ENCODE measurements around the gene DIP2A.

DIP2A gene

DNA sequence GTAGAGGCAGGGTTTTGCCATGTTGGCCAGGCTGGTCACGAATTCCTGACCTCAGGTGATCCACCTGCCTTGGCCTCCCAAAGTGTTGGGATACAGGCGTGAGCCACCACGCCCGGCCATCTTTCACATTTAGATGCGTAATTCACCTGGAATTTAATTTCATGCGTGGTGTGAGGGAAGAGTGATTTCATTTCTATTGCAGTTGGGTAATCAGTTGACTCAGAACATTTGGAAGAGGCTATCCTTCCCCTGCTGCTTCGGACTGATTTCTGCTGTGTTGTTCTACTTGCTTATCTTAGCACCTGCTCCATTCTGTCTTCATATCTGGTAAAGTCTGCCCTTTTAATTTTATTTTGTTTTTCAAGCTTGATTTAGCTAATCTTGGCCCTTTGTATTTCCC lies 19.1 kb downstream of the DIP2A start:
- TF ChIP-seq GATA3 (IDR thresholded peaks at IDR 0.05; ENCODE audit: low read depth, low read length) (no peak), GATA2 (IDR thresholded peaks at IDR 0.05; ENCODE audit: low read depth, low read length) (no peak)

GRCh38 chr21:46478910-46479309 lies 20.2 kb downstream of the DIP2A start:
- TF ChIP-seq GATA3 (IDR thresholded peaks at IDR 0.05; ENCODE audit: low read depth, low read length) (no peak), GATA2 (IDR thresholded peaks at IDR 0.05; ENCODE audit: low read depth, low read length) (no peak)

DNA sequence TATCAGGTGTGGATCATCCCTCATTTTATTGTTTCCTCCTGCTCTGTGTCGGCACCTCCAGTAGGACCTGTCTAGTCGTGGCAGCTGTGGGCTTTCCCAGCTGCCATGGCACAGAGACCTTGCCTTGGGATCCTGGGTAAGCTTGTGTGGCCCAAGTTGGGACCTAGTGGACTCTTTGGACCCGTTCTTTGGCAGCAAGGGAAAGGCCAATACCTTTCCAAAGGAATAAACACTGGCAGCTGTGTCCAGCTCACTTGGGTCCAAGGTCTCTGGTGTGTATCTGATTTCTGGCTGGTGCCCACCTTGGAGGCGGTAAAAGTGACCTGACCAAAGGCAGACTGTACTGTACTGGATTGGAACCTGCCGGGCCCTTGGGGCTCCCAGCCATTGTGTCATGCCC lies 21.8 kb downstream of the DIP2A start:
- no peak for TF ChIP-seq GATA2 (IDR thresholded peaks at IDR 0.05; ENCODE audit: low read depth, low read length)
- TF ChIP-seq GATA3 (IDR thresholded peaks at IDR 0.05; ENCODE audit: low read depth, low read length) = no peak

DNA sequence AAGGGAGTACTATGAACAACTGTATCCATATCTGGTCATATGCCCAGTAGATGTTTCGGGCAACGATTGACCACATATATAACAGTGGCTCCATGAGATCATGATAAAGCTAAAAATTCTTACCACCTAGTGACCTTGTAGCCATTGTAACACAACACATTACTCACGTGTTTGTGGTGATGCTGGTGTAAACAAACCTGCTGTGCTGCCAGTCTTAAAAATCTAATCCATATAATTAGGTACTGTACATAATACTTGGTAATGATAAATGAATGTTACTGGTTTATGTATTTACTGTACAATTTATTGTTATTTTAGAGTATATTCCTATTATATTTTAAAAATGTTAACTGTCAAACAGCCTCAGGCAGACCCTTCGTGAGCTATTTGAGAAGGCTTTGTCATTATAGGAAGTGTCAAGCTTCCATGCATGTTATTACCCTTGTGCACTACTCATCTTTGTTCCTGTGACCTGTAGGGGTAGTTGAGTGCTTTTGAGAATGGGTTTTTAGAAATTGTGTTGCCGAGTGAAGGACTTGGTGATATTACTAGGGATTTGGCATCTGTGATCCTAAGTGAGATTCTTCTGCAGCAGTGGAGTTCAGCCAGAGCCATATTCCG lies 23.6 kb downstream of the DIP2A start:
- TF ChIP-seq GATA3 (IDR thresholded peaks at IDR 0.05; ENCODE audit: low read depth, low read length) (no peak), GATA2 (IDR thresholded peaks at IDR 0.05; ENCODE audit: low read depth, low read length) (no peak)

DNA sequence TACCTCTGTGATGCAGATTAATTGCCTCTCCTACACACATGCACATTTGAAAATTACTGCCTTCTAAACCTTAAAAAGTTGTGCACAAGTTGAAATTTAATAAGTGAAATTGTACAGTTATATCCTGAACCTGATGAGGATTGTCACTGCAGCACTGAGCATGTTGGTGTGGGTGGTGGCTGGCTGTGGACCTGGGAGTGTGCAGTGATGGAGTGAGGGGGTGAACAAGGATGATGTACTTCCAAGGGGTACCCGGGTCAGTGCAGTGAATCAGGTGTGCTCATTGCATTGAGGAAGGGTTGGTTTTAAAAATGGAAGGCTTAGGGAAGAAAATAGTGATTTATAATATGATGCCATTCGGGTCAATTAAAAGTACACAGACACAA lies 24.1 kb downstream of the DIP2A start:
- TF ChIP-seq GATA2 (IDR thresholded peaks at IDR 0.05; ENCODE audit: low read depth, low read length) (no peak), GATA3 (IDR thresholded peaks at IDR 0.05; ENCODE audit: low read depth, low read length) (no peak)

GRCh38 chr21:46483300-46484295 lies 24.9 kb downstream of the DIP2A start:
- TF ChIP-seq GATA2 (IDR thresholded peaks at IDR 0.05; ENCODE audit: low read depth, low read length) (no peak), GATA3 (IDR thresholded peaks at IDR 0.05; ENCODE audit: low read depth, low read length) (no peak)

DNA sequence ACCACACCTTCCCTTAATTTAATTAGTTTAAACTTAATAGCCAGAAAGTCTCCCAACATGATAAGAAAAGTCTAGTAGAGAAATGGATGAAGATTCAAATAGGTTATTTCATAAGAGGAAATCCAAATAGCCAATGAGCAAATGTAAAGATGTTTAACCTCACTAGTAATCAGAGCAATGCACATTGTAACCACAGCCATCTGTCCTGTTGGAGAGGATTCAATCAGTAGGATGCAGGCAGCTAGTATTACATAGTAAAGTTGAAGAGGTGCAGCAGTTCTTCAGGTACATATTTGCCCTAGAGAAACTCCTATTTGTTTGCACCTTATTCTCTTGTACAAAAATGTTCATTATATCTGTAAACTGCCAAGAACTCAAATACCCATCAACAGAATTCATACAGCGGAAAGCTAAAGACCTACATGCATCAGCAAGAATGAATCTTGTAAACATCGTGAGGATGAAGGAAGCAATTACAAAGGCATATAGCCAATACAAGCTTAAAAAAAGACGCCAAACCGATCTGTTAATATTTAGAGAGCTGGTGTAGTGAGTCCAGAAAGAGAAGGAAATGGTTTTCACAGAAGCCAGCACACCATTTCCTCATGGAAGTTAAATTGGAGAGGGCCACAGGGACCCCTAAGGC lies 27.9 kb downstream of the DIP2A start:
- TF ChIP-seq GATA2 (IDR thresholded peaks at IDR 0.05; ENCODE audit: low read depth, low read length) = no peak
- TF ChIP-seq GATA3 (IDR thresholded peaks at IDR 0.05; ENCODE audit: low read depth, low read length) = no peak

DNA sequence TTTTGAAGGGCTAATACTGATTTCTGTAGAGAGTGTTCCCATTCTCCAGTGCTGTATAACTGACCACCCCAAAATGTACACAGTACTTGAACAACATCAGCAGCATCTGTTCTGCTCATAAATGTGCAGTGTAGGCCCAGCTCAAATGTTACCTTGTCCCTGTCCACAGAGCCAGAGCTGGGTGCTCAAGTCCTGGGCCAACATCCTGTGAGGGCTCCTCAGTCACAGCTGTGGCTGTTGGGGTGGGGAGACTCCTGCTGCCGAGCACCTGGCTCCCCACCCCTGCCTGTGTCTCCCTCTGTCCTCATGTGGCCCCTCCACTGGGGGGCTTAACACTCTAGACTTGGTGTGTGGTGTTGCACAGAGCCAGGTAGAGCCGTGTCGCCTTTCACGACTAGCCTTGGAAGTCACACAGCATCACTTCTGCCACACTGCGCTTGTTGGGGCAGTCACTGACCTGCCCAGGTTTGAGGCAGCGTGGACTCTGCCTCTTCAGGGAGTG lies 30.5 kb downstream of the DIP2A start:
- TF ChIP-seq GATA2 (IDR thresholded peaks at IDR 0.05; ENCODE audit: low read depth, low read length) (no peak), GATA3 (IDR thresholded peaks at IDR 0.05; ENCODE audit: low read depth, low read length) (no peak)

DNA sequence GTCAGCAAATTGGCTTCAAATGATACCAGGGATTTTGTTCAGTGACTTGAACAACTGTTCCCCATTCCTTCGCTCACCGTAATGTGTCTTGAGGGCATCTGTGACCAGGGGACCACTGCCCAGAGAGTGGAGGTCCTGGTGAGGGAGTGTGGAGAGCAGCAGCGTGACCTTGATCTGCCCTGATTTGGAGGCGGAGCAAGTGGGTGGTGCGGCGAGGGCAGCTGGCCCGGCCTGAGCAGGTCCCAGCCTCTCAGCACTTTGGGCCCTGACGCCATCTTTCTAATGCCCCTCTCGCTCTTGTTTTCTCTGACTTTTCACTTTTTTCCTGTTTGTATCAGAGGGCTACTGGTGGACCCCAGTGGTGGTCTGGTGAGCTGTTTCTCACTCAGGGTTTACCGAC lies 31.1 kb downstream of the DIP2A start:
- TF ChIP-seq GATA3 (IDR thresholded peaks at IDR 0.05; ENCODE audit: low read depth, low read length) = no peak
- TF ChIP-seq GATA2 (IDR thresholded peaks at IDR 0.05; ENCODE audit: low read depth, low read length) = no peak

GRCh38 chr21:46491553-46491952 lies 32.9 kb downstream of the DIP2A start:
- TF ChIP-seq GATA2 (IDR thresholded peaks at IDR 0.05; ENCODE audit: low read depth, low read length) = no peak
- no peak for TF ChIP-seq GATA3 (IDR thresholded peaks at IDR 0.05; ENCODE audit: low read depth, low read length)

- no peak for TF ChIP-seq GATA2 (IDR thresholded peaks at IDR 0.05; ENCODE audit: low read depth, low read length)
- TF ChIP-seq GATA3 (IDR thresholded peaks at IDR 0.05; ENCODE audit: low read depth, low read length) = no peak
Measured at GRCh38 chr21:46492851-46493250, 34.2 kb downstream of the DIP2A start.

GRCh38 chr21:46493828-46494227 lies 35.1 kb downstream of the DIP2A start:
- TF ChIP-seq GATA3 (IDR thresholded peaks at IDR 0.05; ENCODE audit: low read depth, low read length) (no peak), GATA2 (IDR thresholded peaks at IDR 0.05; ENCODE audit: low read depth, low read length) (no peak)

- no peak for TF ChIP-seq GATA3 (IDR thresholded peaks at IDR 0.05; ENCODE audit: low read depth, low read length)
- no peak for TF ChIP-seq GATA2 (IDR thresholded peaks at IDR 0.05; ENCODE audit: low read depth, low read length)
Measured at GRCh38 chr21:46498335-46499050, 39.8 kb downstream of the DIP2A start.

Data from SH-SY5Y (cell line).